Spleen (tissue), 11 donors: ENCODE data around the gene DDX54. TPM values are rescaled to one million over a fixed set of nuclear protein-coding genes. Genes with fewer than 3 reads are reported as not detected.

Experiments
- DNase-seq: peaks from one replicate; pipeline ENCODE4 v3.0.0-alpha.2; 2020
- H3K27ac ChIP-seq, 8 donors: fragments of 200-600 bp; sonication (generic) in 7 of 8; 1 replicate in 4 of 8; 2 replicates in 4 of 8; pipeline versions ENCODE4 v1.5.0 to v1.8.0; 2016 to 2021; ENCODE audit warnings: inconsistent platforms in 4 of 8, mild to moderate bottlenecking in 4 of 8, moderate library complexity in 1 of 8
- H3K27me3 ChIP-seq, 7 donors: fragments of 200-600 bp; sonication (generic) in 6 of 7; replicated peaks in 1 of 7; 1 replicate in 4 of 7; 2 replicates in 3 of 7; pipeline versions ENCODE4 v1.5.0 to v1.8.0; 2016 to 2021; ENCODE audit warnings: inconsistent platforms in 3 of 7, mild to moderate bottlenecking in 1 of 7
- H3K36me3 ChIP-seq, 6 donors: fragments of 200-600 bp; sonication (generic) in 5 of 6; 1 replicate in 4 of 6; 2 replicates in 2 of 6; pipeline versions ENCODE4 v1.5.0 to v1.8.0; 2016 to 2021; ENCODE audit warnings: inconsistent platforms in 2 of 6
- H3K4me1 ChIP-seq, 6 donors: fragments of 200-600 bp; sonication (generic) in 5 of 6; 1 replicate in 3 of 6; 2 replicates in 3 of 6; pipeline versions ENCODE4 v1.5.0 to v1.8.0; 2016 to 2021; ENCODE audit warnings: inconsistent platforms in 3 of 6
- H3K4me3 ChIP-seq, 8 donors: fragments of 200-600 bp; sonication (generic) in 7 of 8; 1 replicate in 4 of 8; 2 replicates in 4 of 8; pipeline versions ENCODE4 v1.5.0 to v1.8.0; 2016 to 2021; ENCODE audit warnings: inconsistent platforms in 4 of 8, mild to moderate bottlenecking in 4 of 8, moderate library complexity in 2 of 8
- H3K9me3 ChIP-seq, 8 donors: fragments of 200-600 bp; sonication (generic) in 7 of 8; 1 replicate in 4 of 8; 2 replicates in 4 of 8; pipeline versions ENCODE4 v1.5.0 to v1.8.0; 2016 to 2021; ENCODE audit warnings: inconsistent platforms in 4 of 8
- POLR2A ChIP-seq, 3 donors: fragments of 450-650 bp; IDR thresholded peaks; one replicate each; pipeline ENCODE4 v1.5.1; 2017; ENCODE audit warnings: antibody characterized with exemption in 3 of 3, mild to moderate bottlenecking in 1 of 3
- POLR2AphosphoS5 ChIP-seq, 3 donors: sonication (generic); formaldehyde crosslinking; IDR thresholded peaks; one replicate each; pipeline ENCODE4 v1.5.1; 2017; ENCODE audit warnings: antibody characterized with exemption in 3 of 3
- WGBS, 5 donors: extraction: QIAGEN DNeasy Blood & Tissue Kit in 3 of 5; methylation state at CpG; one replicate each; pipeline versions ENCODE4 v1.1.5 to v1.1.7; 2013 to 2018; 5-methylcytosine and 5-hydroxymethylcytosine counted together
- intact Hi-C: fragments of 100-400 bp; cut with DNase I; formaldehyde crosslinking; loops from one replicate; pipeline ENCODE4 v1.15.0; 2023; ENCODE audit warnings: low total_unique reads
- polyA plus RNA-seq, 3 donors: library from polyadenylated mRNA; stranded (reverse); fragments of 200-250 nt; gene quantifications; one replicate each; pipeline ENCODE4 v1.2.1, GENCODE V29; 2013
- total RNA-seq, 7 donors: library from RNA; depleted of rRNA in 3 of 7; stranded (reverse); fragments of >200 nt in 3 of 7; fragmentation: NEBNext Ultra II Directional in 4 of 7; extraction: Animal tissue kit (Norgen Biotek cat#: 25700) in 4 of 7; gene quantifications; one replicate each; pipeline versions ENCODE4 v1.1.0 to v1.2.1, GENCODE V29; 2016 to 2021
- TF ChIP-seq, protein P1 (sequence below), 11 experiments: fragments of 200-600 bp in 7 of 11; fragments of 450-650 bp in 4 of 11; sonication (generic) in 4 of 11; IDR thresholded peaks in 8 of 11; conservative IDR thresholded peaks in 3 of 11; 1 replicate in 7 of 11; 2 replicates in 4 of 11; pipeline versions ENCODE4 v1.4.0 to v1.8.0; 2016 to 2021; ENCODE audit warnings: antibody characterized with exemption in 11 of 11, inconsistent platforms in 4 of 11, mild to moderate bottlenecking in 1 of 11
- donor health status: healthy with polysubstance abuse.
- donor health status: DM: no; HTN: no; CAD: no; lungs with moderate emphysema.
- donor health status: DM: no; HTN: no; CAD: no.
- donor health status: Bipolar disorder and iron deficiency.
- donor health status: healthy.
- donor health status: DM: no; HTN: no; CAD: no.
- donor health status: DM: yes; HTN: yes; CAD: no.

The DDX54 gene
- total and polyA plus RNA-seq, 10 donors, result 44.4 to 80.3 (median 60.3) TPM

DNA sequence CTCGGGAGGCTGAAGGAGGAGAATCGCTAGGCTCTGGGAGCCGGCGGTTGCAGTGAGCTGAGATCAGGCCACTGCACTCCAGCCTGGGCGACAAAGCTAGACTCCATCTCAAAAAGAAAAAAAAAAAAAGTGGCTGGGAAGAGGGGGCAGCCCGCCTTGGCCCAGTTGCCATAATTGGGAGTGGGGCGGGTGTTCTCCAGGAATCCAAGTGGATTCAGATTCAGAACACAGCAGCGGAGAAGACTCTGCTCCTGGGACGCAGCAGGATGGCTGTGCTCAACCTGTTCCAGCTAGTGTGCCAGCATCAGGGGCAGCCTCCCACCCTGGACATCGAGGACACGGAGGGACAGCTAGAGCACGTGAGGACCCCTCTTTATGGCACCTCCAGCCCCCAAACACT is 30.2 kb downstream of the DDX54 start:
- intact Hi-C loops, result loop anchor here (5.0 to 10.0 kb wide), 2 partner anchors 60 to 108 kb away; no protein-coding TSS in a partner anchor
- TF ChIP-seq, protein P1, sequence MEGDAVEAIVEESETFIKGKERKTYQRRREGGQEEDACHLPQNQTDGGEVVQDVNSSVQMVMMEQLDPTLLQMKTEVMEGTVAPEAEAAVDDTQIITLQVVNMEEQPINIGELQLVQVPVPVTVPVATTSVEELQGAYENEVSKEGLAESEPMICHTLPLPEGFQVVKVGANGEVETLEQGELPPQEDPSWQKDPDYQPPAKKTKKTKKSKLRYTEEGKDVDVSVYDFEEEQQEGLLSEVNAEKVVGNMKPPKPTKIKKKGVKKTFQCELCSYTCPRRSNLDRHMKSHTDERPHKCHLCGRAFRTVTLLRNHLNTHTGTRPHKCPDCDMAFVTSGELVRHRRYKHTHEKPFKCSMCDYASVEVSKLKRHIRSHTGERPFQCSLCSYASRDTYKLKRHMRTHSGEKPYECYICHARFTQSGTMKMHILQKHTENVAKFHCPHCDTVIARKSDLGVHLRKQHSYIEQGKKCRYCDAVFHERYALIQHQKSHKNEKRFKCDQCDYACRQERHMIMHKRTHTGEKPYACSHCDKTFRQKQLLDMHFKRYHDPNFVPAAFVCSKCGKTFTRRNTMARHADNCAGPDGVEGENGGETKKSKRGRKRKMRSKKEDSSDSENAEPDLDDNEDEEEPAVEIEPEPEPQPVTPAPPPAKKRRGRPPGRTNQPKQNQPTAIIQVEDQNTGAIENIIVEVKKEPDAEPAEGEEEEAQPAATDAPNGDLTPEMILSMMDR (IDR thresholded peaks at IDR 0.05 in 8 of 11, conservative IDR thresholded peaks at IDR 0.05 in 3 of 11), result no peak
- TF ChIP-seq POLR2AphosphoS5 (IDR thresholded peaks at IDR 0.05), result no peak
- no peak for TF ChIP-seq POLR2A (IDR thresholded peaks at IDR 0.05)
- H3K27me3 ChIP-seq, result peaks cover 0 to 64% (median 27%) of the 10 kb centered on the region in 7 donors
- 72 to 78% (median 74%) methylated on average over 12 of the region's 12 CpGs for WGBS, 5 donors
- H3K4me1 ChIP-seq, result peaks cover 19 to 44% (median 29%) of the 10 kb centered on the region in 6 donors
- H3K9me3 ChIP-seq, result no peaks in the 10 kb centered on the region
- H3K27ac ChIP-seq, result no peak overlapping the region
- H3K4me3 ChIP-seq, result peak overlapping the region in 1 of 8 donors; percentile 11
- H3K36me3 ChIP-seq, result peaks cover 0 to 38% (median 28%) of the 10 kb centered on the region in 6 donors
- no peak for DNase-seq

- Histone ChIP-seq H3K9me3 (no peaks in the 10 kb centered on the region), H3K4me1 (peaks cover 19 to 44% (median 29%) of the 10 kb centered on the region in 6 donors), H3K27me3 (peaks cover 0 to 70% (median 27%) of the 10 kb centered on the region in 7 donors), H3K4me3 (peak overlapping the region in 7 of 8 donors; percentile 5 to 72 (median 28)), H3K27ac (no peak overlapping the region), H3K36me3 (peaks cover 0 to 32% (median 22%) of the 10 kb centered on the region in 6 donors)
- TF ChIP-seq POLR2A (IDR thresholded peaks at IDR 0.05) (no peak), POLR2AphosphoS5 (IDR thresholded peaks at IDR 0.05) (peak in 1 of 3 donors; percentile 22)
- TF ChIP-seq, protein P1 (IDR thresholded peaks at IDR 0.05 in 8 of 11, conservative IDR thresholded peaks at IDR 0.05 in 3 of 11), result no peak
- DNase-seq, result no peak
- WGBS, 5 donors, result 4 to 6% (median 4%) methylated on average over 41 to 51 of the region's 51 CpGs
- intact Hi-C loops, result loop anchor here (10.0 kb wide), 1 partner anchor 60 kb away; no protein-coding TSS in a partner anchor
Measured at GRCh38 chr12:113154351-113154973, 30.8 kb downstream of the DDX54 start.

DNA sequence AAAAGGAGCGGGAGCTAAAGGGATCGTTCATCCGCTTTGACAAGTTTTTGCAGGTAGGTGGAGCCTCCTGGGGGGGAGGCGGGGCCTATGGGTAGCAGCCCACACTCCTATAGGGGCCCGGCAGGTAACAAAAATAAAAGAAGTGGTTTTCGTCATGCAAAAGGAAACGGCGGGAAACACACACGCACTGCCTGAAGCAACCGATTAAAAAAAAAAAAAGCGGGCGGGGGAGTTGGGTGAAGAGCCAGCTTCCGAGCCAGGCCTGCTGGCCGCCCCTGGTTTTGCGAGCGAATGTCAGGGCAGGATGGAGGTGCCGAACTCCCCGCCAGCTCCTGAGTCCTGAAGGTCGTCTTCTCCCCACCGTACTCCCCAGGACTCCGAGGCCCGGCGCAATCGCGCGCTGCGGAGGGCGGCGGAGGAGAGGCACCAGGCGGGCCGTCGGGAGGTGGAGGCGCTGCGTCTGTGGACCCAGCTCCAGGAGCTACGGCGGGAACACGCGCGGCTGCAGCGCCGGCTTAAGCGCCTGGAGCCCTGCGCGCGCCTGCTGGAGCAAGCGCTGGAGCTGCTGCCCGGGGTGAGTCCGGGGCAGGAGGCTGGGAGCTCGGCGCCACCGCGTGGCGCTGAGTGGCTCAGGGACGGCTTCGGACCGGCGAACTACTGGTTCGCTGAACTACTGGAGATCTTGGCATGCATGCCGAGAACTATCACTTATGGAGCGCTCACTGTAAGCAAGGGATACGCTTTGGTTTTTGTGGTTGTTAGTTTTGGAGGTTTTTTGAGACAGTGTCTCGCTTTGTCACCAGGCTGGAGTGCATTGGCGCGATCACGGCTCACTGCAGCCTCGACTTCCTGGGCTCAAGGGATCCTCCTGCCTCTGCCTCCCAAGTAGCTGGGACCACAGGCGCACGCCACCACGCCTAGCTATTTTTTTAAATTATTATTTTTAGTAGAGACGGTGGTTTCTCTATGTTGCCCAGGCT is 32.2 kb downstream of the DDX54 start:
- peak; percentile 86 for DNase-seq

More for the DNA sequence above, 32.2 kb downstream of the DDX54 start:
- H3K4me1 ChIP-seq, result peaks cover 19 to 44% (median 29%) of the 10 kb centered on the region in 6 donors
- peaks cover 0 to 18% (median 9%) of the 10 kb centered on the region in 6 donors for H3K36me3 ChIP-seq
- H3K27ac ChIP-seq, result no peak overlapping the region
- peak overlapping the region; percentile 31 to 72 (median 42) for H3K4me3 ChIP-seq
- WGBS, 5 donors, result 5 to 10% (median 7%) methylated on average over 31 to 70 of the region's 70 CpGs
- peaks cover 0 to 74% (median 27%) of the 10 kb centered on the region in 7 donors for H3K27me3 ChIP-seq
- TF ChIP-seq POLR2A (IDR thresholded peaks at IDR 0.05) (no peak), POLR2AphosphoS5 (IDR thresholded peaks at IDR 0.05) (peak in 1 of 3 donors; percentile 56)
- TF ChIP-seq, protein P1 (IDR thresholded peaks at IDR 0.05 in 8 of 11, conservative IDR thresholded peaks at IDR 0.05 in 3 of 11), result peak in 7 of 11 experiments; percentile 35 to 56 (median 44)
- no peaks in the 10 kb centered on the region for H3K9me3 ChIP-seq
- intact Hi-C loops, result loop anchor here (10.0 kb wide), 1 partner anchor 58 kb away; no protein-coding TSS in a partner anchor
